SU-DHL-6 (cell line): ENCODE data around the gene PDGFD.

Experiments used
- EZH2phosphoT487 ChIP-seq: fragments of 200-600 bp; sonication (generic), shearing (Covaris generic); conservative IDR thresholded peaks from 2 replicates; pipeline ENCODE4 v1.6.1; 2018; ENCODE audit warnings: mild to moderate bottlenecking, antibody characterized with exemption, low read length, moderate library complexity, mixed read lengths
- TF ChIP-seq, protein P1 (sequence below): fragments of 200-600 bp; sonication (generic); IDR thresholded peaks from one replicate; pipeline ENCODE4 v1.5.1; 2017; ENCODE audit warnings: antibody characterized with exemption, mild to moderate bottlenecking, low read length, moderate library complexity; ENCODE audit not compliant: insufficient read depth, poor library complexity, severe bottlenecking

DNA sequence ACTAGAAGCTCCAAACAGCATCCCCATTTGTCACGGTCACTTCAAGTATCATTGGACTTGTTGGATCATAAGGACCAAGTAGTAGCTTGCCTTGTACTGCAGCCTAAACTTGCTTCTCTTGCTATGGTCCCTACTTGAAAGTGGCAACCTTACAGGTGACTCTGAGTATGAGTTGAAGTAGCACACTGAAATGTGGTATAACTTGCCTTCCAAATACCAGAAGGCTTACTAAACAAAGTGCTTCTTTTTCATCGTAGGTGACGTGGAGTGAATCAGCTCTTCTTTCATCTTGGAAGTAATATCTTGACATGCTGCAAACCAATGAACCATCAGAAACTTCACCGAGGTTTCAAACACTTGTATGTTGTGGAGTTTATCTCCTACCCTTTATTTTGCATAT, 296.5 kb downstream of the PDGFD start:
- TF ChIP-seq, protein P1, sequence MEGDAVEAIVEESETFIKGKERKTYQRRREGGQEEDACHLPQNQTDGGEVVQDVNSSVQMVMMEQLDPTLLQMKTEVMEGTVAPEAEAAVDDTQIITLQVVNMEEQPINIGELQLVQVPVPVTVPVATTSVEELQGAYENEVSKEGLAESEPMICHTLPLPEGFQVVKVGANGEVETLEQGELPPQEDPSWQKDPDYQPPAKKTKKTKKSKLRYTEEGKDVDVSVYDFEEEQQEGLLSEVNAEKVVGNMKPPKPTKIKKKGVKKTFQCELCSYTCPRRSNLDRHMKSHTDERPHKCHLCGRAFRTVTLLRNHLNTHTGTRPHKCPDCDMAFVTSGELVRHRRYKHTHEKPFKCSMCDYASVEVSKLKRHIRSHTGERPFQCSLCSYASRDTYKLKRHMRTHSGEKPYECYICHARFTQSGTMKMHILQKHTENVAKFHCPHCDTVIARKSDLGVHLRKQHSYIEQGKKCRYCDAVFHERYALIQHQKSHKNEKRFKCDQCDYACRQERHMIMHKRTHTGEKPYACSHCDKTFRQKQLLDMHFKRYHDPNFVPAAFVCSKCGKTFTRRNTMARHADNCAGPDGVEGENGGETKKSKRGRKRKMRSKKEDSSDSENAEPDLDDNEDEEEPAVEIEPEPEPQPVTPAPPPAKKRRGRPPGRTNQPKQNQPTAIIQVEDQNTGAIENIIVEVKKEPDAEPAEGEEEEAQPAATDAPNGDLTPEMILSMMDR = no peak
- no peak for TF ChIP-seq EZH2phosphoT487
